HL-60 (cell line): ENCODE measurements around the gene TDRD9.

Experiments used
- DNase-seq, 2 experiments: peaks; one replicate each; pipeline ENCODE4 v3.0.0-alpha.2; 2010 to 2020; ENCODE audit warnings: low read depth in 1 of 2, low spot score in 1 of 2
- H3K27ac ChIP-seq: fragments of 250-450 bp; sonication (Bioruptor Pico); replicated peaks from 2 replicates; pipeline ENCODE4 v1.5.1; 2020; ENCODE audit warnings: mild to moderate bottlenecking, moderate library complexity
- H3K27me3 ChIP-seq: fragments of 250-450 bp; sonication (Bioruptor Pico); 2 replicates; pipeline ENCODE4 v1.5.1; 2021; ENCODE audit warnings: mild to moderate bottlenecking, moderate library complexity; ENCODE audit not compliant: insufficient read depth, poor library complexity, severe bottlenecking
- H3K4me3 ChIP-seq: replicated peaks from 2 replicates; pipeline ENCODE4 v1.5.1; 2011; ENCODE audit warnings: mild to moderate bottlenecking, control low read depth, low read length; ENCODE audit not compliant: insufficient read depth
- GABPA ChIP-seq: IDR thresholded peaks from 2 replicates; pipeline ENCODE4 v1.6.1; 2012; ENCODE audit warnings: low read depth
- POLR2AphosphoS5 ChIP-seq: IDR thresholded peaks from 2 replicates; pipeline ENCODE4 v1.6.1; 2012; ENCODE audit warnings: low read depth
- SPI1 ChIP-seq: IDR thresholded peaks from 2 replicates; pipeline ENCODE4 v1.6.1; 2012; ENCODE audit warnings: low read depth, mild to moderate bottlenecking, borderline replicate concordance
- TF ChIP-seq, protein P1 (sequence below): IDR thresholded peaks from one replicate; pipeline ENCODE4 v1.5.1; 2011; ENCODE audit warnings: low read length, control low read depth, inconsistent platforms; ENCODE audit not compliant: insufficient read depth
- TF ChIP-seq, protein P2 (sequence below): IDR thresholded peaks from 2 replicates; pipeline ENCODE4 v1.6.1; 2012; ENCODE audit warnings: low read depth; ENCODE audit not compliant: insufficient replicate concordance

The TDRD9 gene

GRCh38 chr14:104095426-104096310 lies 167.4 kb downstream of the TDRD9 start:
- Histone ChIP-seq H3K27me3 (no peaks in the 10 kb centered on the region), H3K4me3 (no peak overlapping the region), H3K27ac (no peak overlapping the region)
- no peak for DNase-seq
- TF ChIP-seq, protein P1, sequence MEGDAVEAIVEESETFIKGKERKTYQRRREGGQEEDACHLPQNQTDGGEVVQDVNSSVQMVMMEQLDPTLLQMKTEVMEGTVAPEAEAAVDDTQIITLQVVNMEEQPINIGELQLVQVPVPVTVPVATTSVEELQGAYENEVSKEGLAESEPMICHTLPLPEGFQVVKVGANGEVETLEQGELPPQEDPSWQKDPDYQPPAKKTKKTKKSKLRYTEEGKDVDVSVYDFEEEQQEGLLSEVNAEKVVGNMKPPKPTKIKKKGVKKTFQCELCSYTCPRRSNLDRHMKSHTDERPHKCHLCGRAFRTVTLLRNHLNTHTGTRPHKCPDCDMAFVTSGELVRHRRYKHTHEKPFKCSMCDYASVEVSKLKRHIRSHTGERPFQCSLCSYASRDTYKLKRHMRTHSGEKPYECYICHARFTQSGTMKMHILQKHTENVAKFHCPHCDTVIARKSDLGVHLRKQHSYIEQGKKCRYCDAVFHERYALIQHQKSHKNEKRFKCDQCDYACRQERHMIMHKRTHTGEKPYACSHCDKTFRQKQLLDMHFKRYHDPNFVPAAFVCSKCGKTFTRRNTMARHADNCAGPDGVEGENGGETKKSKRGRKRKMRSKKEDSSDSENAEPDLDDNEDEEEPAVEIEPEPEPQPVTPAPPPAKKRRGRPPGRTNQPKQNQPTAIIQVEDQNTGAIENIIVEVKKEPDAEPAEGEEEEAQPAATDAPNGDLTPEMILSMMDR = no peak
- TF ChIP-seq, protein P2, sequence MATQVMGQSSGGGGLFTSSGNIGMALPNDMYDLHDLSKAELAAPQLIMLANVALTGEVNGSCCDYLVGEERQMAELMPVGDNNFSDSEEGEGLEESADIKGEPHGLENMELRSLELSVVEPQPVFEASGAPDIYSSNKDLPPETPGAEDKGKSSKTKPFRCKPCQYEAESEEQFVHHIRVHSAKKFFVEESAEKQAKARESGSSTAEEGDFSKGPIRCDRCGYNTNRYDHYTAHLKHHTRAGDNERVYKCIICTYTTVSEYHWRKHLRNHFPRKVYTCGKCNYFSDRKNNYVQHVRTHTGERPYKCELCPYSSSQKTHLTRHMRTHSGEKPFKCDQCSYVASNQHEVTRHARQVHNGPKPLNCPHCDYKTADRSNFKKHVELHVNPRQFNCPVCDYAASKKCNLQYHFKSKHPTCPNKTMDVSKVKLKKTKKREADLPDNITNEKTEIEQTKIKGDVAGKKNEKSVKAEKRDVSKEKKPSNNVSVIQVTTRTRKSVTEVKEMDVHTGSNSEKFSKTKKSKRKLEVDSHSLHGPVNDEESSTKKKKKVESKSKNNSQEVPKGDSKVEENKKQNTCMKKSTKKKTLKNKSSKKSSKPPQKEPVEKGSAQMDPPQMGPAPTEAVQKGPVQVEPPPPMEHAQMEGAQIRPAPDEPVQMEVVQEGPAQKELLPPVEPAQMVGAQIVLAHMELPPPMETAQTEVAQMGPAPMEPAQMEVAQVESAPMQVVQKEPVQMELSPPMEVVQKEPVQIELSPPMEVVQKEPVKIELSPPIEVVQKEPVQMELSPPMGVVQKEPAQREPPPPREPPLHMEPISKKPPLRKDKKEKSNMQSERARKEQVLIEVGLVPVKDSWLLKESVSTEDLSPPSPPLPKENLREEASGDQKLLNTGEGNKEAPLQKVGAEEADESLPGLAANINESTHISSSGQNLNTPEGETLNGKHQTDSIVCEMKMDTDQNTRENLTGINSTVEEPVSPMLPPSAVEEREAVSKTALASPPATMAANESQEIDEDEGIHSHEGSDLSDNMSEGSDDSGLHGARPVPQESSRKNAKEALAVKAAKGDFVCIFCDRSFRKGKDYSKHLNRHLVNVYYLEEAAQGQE = no peak
- no peak for TF ChIP-seq POLR2AphosphoS5
- no peak for TF ChIP-seq SPI1
- no peak for TF ChIP-seq GABPA

DNA sequence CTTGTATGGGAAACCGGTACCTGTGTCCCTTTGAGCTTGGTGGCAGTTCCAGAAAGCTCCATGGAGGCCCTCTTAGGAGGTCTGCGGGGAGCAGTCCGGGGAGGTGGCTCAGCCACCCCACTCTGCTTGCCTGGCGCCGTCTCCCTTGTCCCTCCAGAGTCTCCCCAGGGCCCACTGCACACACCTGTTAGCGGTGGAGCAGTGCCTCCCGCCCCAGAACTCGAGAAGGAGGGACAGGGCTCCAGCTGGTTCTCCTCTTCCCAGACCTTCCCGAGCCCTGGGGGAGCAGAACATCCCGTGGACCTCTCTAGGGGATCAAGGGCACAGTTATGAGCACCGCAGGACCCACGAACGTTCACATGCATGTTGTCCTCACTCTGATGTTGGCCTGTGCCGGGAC lies 168.1 kb downstream of the TDRD9 start:
- H3K27me3 ChIP-seq = no peaks in the 10 kb centered on the region
- no peak overlapping the region for H3K27ac ChIP-seq
- DNase-seq = no peak
- TF ChIP-seq POLR2AphosphoS5 (no peak), GABPA (no peak), SPI1 (no peak)
- TF ChIP-seq, protein P2 = no peak
- TF ChIP-seq, protein P1 = no peak
- H3K4me3 ChIP-seq = no peak overlapping the region

DNA sequence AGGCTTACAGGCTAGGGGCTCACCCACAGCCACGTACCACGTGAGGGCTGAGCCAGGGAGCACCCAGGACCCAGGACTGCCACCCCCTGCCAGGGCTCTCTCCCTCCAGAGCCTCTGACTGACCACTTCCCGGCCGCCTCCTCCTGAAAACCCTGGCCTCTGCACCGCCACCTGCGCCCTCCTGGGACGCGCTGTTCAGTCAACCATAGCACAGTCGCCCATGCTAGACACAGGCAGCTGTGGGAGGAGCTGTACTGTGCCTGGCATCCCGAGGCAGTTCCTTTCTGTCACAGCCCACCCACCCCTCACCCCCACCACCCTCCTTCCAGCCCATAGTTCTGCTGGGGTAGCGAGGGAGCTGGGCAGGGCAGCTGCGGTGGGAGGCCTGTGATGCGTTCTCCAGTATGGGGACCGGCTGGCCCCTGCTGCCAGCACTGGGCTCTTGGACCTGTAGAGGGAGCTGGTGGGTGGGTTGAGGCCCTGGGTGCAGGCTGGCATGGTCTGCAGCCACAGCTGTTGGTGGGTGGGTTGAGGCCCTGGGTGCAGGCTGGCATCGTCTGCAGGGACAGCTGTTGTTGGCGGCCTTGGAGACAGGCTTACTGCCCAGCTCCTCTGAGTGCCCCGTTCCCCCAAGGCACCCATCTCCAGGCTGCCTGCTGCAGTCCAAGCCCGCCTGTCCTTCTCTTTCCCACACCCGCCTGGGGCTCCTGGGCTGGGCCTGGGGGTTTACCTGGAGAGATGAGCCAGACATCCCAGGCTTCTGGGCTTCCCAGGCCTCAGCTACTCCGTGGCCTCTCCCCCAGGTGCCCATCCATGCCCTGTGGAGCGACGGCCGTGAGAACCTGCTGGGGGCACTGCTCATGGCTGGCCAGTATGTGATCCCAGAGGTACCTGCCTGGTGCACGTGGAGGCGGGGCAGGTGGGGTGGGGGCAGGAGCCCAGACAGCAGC lies 168.8 kb downstream of the TDRD9 start:
- TF ChIP-seq, protein P2 = no peak
- no peak for TF ChIP-seq GABPA
- no peak for TF ChIP-seq POLR2AphosphoS5
- no peak for TF ChIP-seq SPI1
- TF ChIP-seq, protein P1 = no peak
- H3K27ac ChIP-seq = no peak overlapping the region

More for the DNA sequence above, 168.8 kb downstream of the TDRD9 start:
- no peak for DNase-seq
- Histone ChIP-seq H3K27me3 (no peaks in the 10 kb centered on the region), H3K4me3 (no peak overlapping the region)
